BJ (cell line): Measurements from ENCODE around the gene KIF17. TPM values are rescaled to one million over a fixed set of nuclear protein-coding genes. Genes with fewer than 3 reads are reported as not detected.
A peak's percentile ranks its signal among the peaks of the same experiment; 100 is the strongest.

ENCODE experiments used
- CTCF ChIA-PET: fragments of 350-600 bp; formaldehyde crosslinking; extraction: SDS; loops from one replicate; lab custom pipeline; 2021; ENCODE audit warnings: antibody characterized with exemption, inconsistent platforms; lab: Yijun Ruan, JAX
- POLR2A ChIA-PET: fragments of 300-600 bp; sonication (Branson Sonifier 250); formaldehyde crosslinking; extraction: SDS; loops from one replicate; lab custom pipeline; 2021; ENCODE audit warnings: antibody characterized with exemption; lab: Charles Lee
- DNase-seq: peaks from one replicate; pipeline ENCODE4 v3.0.0-alpha.2; 2011; ENCODE audit warnings: low read depth
- H3K27me3 ChIP-seq: 2 replicates; pipeline ENCODE4 v1.6.0; 2011; ENCODE audit warnings: low read length; ENCODE audit not compliant: control insufficient read depth, insufficient read depth
- H3K36me3 ChIP-seq: 2 replicates; pipeline ENCODE4 v1.5.1; 2011; ENCODE audit warnings: low read length; ENCODE audit not compliant: control insufficient read depth, insufficient read depth
- H3K4me3 ChIP-seq: 2 replicates; pipeline ENCODE4 v1.5.1; 2011; ENCODE audit warnings: low read depth, mild to moderate bottlenecking, control low read depth, low read length
- polyA plus RNA-seq: library from polyadenylated mRNA; depleted of rRNA; stranded (reverse); fragments of >200 nt; gene quantifications from 2 replicates; pipeline ENCODE4 v1.2.3, GENCODE V29; 2011
- TF ChIP-seq, protein P1 (sequence below): IDR thresholded peaks from 2 replicates; pipeline ENCODE4 v1.5.1; 2011; ENCODE audit warnings: low read depth, mild to moderate bottlenecking, control low read depth, inconsistent platforms, low read length, moderate library complexity; ENCODE audit not compliant: insufficient read depth

Gene KIF17
- polyA plus RNA-seq, 1 experiment: 3.7 TPM

GRCh38 chr1:20640183-20640597 is 77.6 kb downstream of the KIF17 start:
- Histone ChIP-seq H3K4me3 (no peak overlapping the region), H3K27me3 (no peaks in the 10 kb centered on the region), H3K36me3 (peaks cover 40% of the 10 kb centered on the region)
- TF ChIP-seq, protein P1, sequence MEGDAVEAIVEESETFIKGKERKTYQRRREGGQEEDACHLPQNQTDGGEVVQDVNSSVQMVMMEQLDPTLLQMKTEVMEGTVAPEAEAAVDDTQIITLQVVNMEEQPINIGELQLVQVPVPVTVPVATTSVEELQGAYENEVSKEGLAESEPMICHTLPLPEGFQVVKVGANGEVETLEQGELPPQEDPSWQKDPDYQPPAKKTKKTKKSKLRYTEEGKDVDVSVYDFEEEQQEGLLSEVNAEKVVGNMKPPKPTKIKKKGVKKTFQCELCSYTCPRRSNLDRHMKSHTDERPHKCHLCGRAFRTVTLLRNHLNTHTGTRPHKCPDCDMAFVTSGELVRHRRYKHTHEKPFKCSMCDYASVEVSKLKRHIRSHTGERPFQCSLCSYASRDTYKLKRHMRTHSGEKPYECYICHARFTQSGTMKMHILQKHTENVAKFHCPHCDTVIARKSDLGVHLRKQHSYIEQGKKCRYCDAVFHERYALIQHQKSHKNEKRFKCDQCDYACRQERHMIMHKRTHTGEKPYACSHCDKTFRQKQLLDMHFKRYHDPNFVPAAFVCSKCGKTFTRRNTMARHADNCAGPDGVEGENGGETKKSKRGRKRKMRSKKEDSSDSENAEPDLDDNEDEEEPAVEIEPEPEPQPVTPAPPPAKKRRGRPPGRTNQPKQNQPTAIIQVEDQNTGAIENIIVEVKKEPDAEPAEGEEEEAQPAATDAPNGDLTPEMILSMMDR: peak; percentile 77
- ChIA-PET POLR2A (no interaction called here), CTCF (interaction anchor here (0.9 to 6.2 kb wide), 9 partner anchors 9 to 541 kb away, joined by 3 to 64 read pairs (median 4); no protein-coding TSS in a partner anchor)
- DNase-seq: no peak

- Histone ChIP-seq H3K36me3 (peaks cover 24% of the 10 kb centered on the region), H3K4me3 (no peak overlapping the region), H3K27me3 (no peaks in the 10 kb centered on the region)
- POLR2A ChIA-PET: no interaction called here
- TF ChIP-seq, protein P1: no peak
- DNase-seq: no peak
- CTCF ChIA-PET: interaction anchor here (0.6 to 8.0 kb wide), 4 partner anchors 50 to 114 kb away, joined by 3 to 125 read pairs (median 47); partner anchors contain the start of gene CDA
Measured at GRCh38 chr1:20636785-20637347, 80.9 kb downstream of the KIF17 start.

DNA sequence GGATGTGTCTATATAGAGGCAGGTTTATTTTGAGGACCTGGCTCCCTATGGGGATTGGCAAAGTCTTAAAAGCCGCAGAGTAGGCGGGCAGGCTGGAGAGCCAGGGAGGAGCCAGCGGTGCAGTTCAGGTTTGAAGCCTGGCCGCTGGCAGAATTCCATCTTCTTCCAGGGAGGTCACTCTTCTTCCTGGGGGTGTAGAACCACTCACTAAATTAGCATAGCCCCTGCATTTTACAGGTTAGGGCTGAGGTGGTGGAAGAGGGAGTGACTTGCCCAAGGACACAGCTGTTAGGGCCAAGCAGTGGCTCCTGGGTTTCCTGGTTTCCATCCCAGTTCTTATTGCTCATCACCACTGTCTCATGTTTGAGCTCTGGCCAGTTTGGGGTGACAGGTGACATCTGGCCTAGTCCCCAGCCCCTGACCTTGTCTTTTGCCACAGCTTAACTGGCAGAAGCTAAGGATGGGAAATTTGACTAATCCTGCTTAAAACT is 83.2 kb downstream of the KIF17 start:
- peaks cover 13% of the 10 kb centered on the region for H3K36me3 ChIP-seq
- POLR2A ChIA-PET: interaction anchor here (0.6 kb wide), 2 partner anchors 60 to 152 kb away, joined by 4 to 6 read pairs; no protein-coding TSS in a partner anchor
- no peaks in the 10 kb centered on the region for H3K27me3 ChIP-seq
- peak overlapping the region; percentile 87 for H3K4me3 ChIP-seq
- DNase-seq: no peak
- CTCF ChIA-PET: interaction anchor here (0.5 to 8.0 kb wide), 14 partner anchors 8 to 594 kb away, joined by 3 to 125 read pairs (median 6); partner anchors contain the start of gene CDA
- TF ChIP-seq, protein P1: no peak

GRCh38 chr1:20634065-20634593 is 83.7 kb downstream of the KIF17 start:
- TF ChIP-seq, protein P1: no peak
- no peaks in the 10 kb centered on the region for H3K27me3 ChIP-seq
- H3K4me3 ChIP-seq: peak overlapping the region; percentile 87
- ChIA-PET CTCF (interaction anchor here (0.6 to 8.0 kb wide), 28 partner anchors 8 to 121 kb away, joined by 3 to 125 read pairs (median 6); partner anchors contain the start of gene CDA), POLR2A (interaction anchor here (0.6 to 0.7 kb wide), 3 partner anchors 31 to 152 kb away, joined by 3 to 15 read pairs (median 4); no protein-coding TSS in a partner anchor)
- H3K36me3 ChIP-seq: peaks cover 13% of the 10 kb centered on the region
- no peak for DNase-seq
